CD4-positive, alpha-beta T cell treated with Interferon alpha-2 for 1 hour (primary cell): ENCODE results near the gene PTGES2.
"Not testable (repeated sequence)": the region's sequence is repeated elsewhere in the genome, so short reads cannot be mapped to it uniquely, and the experiment has no call there.

Experiments
- DNase-seq, 2 donors: peaks; one replicate each; pipeline ENCODE4 v3.0.0-alpha.2; 2020 to 2022

PTGES2 gene

DNA sequence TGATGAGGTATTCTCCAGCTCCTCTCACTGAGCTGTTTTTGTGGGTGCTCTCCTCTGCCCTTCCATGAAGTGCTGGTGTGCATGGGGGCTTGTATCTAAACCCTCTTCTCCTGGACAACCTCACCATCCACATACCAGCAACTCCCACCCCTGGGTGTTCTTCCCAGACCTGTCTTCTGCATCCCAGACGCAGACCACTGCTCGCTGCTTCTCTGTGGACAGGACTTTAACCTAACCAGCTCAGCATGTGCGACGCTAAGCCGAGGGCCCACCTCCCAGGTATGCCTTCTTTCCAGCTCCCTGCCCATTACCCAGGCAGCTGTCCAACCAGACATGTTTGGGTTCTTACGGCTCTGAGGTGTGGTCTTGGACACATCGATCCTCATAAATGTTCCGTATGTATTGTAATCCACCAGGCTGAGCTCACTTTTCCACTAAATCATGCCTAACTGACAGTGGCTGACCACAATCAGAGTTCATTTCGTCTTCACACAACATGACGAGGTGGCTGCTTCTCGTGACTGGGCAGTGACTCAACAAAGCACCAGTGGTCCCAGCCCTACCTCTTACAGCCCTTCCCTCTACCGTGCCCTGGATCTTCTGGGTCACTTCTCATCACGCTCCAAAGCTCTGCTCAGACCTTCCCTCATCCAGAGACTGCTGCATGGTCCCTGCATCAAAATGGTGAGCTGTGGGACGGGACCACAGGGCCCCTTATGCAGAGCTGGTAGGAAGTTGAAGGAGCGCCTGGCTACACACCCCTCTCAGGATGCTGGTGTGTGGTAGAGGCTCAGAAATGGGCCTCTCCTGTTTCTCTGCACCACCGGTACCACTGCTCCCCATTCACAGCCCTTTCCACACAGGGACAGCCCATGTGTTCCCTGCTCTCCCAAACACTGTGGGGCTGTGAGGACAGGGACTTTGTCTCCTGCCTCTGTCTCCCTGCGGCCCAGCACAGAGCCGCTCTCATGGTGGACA is 9.6 kb upstream of the PTGES2 start:
- no peak for DNase-seq

DNA sequence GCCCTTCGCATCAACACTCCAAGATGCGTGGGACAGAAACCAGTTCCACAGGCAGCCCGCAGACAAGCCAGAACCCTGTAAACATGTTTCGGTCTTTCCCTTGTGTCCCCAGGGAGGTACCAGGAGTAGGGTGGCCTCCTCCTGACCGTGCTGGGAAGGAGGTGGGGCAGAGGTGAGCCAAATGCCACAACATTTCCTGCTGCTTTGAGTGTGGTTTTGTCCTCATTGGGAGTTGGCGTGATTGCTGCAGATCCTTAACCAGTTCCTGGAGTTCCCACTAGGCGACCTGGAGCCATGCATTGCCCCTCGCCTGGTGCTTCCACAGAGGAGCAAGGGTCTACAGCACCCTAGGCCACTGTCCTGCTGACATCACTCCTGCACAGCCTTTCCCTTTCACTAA is 8.0 kb upstream of the PTGES2 start:
- DNase-seq: not testable (repeated sequence)

DNA sequence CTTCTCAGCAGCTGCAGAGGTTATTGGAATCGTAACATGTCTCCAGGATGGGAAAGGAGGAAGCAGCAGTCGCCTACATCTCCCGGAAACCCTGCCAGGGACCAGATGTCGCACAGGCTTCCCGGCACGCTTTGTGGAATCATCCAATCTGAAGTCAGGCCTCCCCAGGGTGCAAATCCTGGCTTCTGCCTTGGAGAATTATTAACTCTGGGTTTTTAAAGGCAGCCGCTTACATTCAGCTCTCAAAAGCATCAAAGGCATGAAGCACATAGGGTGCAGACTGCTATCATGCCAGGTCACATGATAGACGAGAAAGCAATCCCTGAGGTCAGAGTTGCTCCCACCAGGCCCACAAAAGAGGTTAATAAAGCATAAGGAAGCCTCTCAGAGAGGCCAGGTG is 4.6 kb upstream of the PTGES2 start:
- not testable (repeated sequence) for DNase-seq

DNA sequence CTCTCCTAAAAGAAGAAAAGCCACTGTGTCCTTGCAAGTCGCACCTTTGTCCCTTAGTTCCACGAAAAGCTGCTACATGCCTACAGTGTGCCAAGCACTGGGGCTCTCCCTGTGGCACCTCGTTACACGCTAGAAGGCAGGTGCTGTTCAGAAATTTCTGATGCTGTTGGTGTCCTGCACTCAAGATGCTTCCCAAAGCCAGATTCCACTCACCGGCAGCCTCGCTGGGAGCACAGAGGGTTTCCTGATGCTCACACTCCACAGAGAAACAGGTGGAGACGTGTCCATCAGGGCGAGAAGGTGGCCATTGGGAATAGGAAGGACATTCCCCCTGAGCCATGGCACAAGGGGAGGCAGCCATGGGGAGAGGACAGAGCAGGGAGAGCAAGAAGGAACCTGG is 3.8 kb upstream of the PTGES2 start:
- DNase-seq: not testable (repeated sequence)

DNA sequence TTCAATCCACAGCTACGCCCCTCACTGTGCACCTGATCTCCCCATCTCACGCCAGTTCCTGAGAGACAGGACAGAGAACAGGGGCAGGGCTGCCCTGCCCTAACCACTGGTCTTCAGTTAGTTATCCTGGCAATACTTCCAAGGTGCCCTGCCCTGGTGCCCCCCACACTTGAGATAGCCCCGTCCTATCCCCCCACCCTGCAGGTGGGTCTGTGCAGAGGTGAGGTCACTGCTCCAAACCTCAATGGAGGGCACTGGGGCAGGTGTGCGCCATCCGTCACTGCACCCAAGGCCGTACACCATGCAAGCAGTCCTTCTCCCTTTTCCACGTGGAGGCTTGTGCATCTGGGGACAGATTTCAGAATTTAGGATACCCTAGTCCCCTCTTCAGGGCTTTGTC is 3.1 kb upstream of the PTGES2 start:
- DNase-seq: not testable (repeated sequence)

DNA sequence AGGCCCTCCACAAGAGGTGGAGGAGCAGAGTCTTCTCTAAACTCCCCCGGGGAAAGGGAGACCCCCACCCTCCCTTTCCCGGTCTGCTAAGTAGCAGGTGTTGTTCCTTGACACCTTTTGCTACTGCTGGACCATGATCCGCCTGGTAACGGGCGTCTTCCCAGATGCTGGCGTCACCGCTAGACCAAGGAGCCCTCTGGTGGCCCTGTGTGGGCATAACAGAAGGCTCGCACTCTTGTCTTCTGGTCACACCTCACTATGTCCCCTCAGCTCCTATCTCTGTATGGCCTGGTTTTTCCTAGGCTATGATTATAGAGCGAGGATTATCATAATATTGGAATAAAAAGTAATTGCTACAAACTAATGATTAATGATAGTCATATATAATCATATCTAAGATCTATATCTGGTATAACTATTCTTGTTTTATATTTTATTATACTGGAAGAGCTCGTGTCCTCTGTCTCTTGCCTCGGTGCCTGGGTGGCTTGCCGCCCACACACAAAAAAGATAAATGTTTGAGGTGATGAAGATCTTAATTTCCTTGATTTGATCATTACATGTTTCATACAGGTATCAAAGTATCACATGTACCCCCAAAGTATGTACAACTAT is 2.6 kb upstream of the PTGES2 start:
- DNase-seq: peak; percentile 51 to 69

DNA sequence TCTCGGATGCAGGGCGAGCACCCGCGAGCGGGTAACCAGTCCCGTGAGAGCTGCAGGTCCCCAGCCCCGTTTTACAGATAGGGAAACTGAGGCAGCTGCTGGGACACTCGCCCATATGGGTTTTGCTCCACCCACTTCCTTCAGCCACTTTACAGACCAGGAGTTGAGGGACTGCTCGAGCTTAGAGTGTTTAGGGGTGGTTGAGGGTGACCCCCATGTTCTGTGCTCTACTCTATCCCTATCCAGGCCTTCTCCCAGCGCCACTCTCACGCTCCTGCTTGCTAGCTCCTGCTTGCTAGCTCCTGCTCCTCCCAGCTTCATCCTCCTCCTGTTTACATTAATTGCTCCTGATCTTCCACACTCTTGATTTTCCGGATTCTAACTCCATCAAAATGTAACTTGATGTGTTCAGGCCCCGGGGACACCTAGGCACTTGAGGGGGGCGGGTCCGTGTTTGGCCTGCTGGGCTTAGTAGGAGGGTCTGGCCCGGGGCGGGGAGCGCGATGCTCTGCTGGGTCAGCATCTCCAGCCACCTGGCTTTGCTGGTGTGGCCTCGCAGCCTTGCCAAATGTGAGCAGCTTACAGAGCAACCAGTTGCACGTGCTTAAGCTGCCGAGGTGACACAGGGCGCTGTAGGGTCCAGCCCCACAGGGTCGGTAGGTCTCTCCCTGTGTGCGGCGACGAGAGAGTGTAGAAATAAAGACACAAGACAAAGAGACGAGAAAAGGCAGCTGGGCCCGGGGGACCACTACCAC is 1.5 kb upstream of the PTGES2 start:
- DNase-seq: no peak

DNA sequence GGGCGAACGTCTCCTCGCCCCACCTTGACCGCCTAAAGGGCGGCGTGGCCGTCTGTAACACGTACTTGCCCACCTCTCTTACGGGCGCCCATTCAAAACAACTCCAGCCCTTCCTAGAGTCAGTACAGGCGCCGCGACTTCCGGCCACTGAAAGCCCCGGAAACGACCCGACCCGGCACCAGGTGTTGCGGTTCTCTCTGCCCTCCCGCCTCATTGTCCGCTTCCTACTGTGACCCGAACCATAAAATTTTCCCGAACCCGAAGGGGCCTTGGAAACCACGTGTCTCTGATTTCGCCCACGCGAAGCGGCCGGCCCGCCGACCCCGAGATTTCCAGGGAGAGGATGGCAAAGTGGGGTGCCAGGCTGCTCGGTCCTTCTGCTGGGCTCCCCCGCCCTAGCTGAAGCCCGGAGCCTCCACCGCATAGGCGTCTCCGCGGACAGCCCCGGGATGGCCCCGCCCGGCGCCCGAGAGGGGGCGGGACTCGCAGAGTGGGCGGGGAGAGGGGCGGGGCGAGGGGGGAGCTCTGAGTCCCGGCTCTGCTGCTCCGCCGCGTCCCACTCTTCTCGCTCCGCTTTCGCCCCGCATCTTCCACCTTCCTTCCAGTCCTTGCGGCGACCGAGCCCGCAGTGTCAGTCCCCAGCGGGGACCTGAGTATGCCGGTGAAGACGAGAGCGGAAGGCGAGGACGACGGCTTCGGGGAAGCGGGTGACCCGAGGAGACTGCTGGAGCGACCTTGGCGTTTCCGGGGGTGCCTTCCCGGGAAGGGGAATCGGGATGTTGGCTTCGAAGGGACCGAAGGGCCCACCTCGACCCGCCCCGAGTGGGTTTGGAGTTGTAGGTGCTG is 684 bp upstream of the PTGES2 start:
- peak; percentile 85 to 92 for DNase-seq

DNA sequence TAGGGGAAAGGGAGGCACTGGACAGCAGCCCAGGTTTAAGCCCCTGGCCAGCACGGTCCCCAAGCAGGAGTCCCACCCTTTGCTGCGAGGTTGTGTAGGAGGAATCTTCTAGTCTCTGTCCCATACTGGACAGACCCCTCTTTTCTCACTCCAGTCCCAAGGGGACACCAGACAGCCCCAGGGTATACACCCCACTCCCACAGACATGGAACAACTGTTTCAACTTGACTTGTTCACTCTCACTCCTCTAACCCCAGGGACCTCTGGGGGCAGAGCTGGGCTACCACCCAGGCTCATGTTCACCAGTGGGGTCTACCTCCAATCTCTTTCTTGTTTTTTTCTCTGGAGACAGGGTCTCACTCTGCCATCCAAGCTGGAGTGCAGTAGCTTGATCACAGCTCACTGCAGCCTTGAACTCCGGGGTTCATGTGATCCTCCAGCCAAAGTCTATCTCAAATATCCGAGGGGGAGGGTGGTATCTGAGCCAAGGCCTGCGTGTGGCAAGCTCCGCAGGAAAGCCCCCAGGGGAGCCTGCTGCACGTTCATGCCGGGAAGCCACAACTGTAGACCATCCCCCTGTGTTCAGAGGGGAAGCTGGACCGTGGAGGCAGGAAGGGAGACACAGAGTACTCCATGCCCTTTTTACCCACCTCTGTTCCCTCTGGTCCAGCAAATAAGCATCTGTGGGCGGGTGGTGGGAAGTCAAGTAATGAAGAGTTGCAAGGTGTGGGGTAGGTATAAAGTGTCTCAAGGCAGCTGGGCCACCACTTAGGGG is 1.8 kb downstream of the PTGES2 start:
- no peak for DNase-seq

DNA sequence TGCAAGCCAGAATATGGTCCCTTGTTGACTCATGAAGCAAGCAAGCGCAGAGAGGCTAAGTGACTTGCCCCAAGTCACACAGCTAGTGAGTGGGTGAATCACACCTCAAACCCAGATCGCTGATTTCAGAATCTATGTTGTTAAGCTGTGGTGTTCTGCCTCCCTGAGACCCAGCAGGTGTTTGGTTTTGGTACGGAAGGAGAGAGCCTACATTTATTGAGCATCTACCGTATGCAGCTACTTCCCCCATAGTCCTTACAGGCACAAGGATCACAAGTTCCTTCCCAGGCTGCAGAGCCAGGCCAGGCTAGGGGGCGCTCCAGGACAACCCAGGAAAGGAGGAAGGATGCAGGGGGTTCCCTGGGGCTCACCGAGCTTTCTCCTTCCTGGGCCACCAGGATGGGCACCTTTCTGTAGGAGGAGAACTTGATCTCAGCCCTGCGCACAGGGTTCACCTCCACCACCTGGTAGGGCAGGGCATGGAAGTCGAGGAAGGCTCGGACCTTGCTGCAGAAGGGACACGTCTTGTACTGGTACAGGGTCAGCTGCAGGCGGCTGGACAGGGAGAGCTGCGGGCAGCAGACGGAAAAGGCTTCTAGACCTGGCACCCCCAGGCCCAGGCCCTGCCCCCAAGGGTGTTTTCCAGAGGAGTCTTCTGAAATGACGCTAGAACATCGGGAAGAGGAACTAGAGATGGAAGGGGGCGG is 2.5 kb downstream of the PTGES2 start:
- peak; percentile 25 to 57 for DNase-seq

DNA sequence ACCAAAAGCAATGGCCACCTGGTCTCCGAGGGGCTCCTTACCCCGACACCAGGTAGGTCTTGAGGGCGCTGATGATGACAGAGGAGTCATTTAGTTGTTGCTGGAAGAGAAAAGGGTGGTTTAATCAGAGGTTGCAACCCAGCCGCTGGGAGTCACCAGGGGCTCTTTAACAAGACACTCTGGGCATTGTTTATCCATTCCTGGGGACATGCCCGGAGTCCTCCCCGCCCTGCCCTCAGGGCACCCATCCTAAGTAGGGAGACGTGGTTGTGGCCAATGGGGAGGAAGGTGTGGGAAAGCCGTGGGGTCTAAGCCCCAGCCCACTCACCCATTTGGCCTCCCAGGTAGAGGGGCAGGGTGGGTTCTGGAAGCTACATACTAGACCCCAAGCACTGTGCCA is 3.1 kb downstream of the PTGES2 start:
- DNase-seq: no peak

DNA sequence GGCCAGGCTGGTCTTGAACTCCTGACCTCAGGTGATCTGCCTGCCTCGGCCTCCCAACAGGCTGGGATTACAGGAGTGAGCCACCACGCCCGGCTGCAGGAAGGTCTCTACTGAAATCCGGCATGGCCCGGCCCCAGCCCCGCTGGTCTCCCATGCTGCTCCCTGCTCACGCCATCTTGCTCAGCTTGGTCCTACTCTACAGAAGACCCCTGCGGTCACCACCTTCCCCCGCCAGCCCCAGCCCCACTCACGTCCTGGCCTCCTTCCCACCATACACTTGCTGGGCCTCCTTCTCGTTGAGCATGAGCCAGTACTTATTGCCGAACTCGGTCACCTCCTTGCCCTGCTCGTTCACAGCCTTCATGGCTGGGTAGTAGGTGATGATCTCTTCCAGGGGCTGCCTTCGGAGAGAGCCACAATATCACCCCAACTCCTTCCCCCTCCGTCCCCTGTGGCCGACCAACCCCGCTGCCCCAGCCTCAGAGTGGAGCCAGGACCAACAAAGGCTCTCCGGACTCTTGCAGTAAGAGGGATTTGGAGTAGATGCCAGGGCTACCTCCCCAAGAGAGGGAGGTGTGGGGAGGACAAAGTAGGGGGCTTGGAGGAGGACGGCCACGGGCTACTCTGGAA is 4.0 kb downstream of the PTGES2 start:
- DNase-seq: no peak

DNA sequence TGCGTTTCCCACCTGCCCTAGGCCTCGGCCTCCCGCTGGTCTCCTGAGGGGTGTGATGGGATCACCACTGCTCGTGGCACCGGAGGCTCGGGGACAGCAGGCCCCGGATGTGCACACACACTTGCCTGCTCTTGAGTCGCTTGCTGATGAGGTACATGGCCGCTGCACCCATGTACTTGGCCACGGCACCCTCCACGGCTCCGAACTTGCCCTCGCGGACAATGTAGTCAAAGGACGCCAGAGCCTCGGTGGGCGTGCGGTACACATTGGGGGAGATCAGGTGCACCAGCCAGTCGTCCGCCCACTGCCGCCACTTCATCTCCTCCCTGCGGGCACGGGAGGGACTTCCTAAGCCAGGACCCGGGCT is 4.7 kb downstream of the PTGES2 start:
- no peak for DNase-seq

DNA sequence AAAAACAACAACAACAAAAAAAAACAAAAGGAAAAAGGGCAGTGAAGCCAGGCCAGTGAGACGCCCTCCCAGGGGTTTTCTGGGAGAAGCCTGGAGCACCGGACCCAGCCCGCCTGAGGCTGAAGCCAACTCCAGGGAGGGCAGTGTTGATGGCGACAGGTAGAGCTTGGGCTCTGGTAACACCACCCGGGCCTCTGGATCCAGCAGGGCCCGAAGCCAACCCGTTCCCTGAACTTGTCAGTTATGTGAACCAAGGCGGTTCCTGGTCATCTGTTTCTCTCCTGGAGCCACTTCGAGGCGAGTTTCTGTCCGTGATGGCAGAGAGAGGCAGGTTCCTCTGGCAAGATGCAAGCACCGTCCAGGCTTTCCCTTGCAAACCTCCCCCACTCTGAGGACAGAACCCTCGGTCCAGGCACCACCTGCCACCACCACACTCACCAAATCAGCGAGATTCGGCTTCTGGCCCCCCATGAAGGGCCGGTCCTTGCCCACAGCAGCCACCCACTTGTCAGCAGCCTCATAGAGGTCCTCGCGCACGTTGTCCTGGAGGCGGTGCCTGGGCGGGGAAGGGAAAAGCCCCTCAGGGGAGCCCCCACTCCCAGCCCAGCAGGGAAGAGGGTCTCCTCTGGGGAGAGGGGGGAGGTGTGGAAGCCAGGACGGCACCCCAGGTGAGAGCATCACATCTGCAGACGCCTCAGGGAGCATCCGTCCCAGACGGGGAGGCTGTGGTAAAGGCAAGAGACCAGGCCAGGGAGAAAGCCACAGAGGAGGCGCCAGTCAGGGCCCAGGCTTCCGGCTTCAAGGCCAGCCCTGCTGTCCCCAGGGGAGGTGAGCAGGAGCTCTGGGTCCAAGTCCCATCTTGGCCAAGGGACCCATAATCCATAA is 5.4 kb downstream of the PTGES2 start:
- DNase-seq: no peak

DNA sequence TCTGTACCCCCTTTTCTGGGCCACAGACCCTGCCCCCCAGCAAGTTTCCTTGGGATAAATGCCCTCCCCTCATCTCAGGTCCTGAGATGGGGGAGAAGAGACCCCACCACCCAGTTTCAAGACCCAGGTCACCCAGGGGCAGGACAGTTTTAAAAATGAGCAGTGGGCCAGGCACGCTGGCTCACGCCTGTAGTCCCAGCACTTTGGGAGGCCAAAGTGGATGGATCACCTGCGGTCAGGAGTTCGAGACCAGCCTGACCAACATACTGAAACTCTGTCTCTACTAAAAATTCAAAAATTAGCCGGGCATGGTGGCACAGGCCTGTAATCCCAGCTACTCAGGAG is 6.1 kb downstream of the PTGES2 start:
- DNase-seq: no peak

DNA sequence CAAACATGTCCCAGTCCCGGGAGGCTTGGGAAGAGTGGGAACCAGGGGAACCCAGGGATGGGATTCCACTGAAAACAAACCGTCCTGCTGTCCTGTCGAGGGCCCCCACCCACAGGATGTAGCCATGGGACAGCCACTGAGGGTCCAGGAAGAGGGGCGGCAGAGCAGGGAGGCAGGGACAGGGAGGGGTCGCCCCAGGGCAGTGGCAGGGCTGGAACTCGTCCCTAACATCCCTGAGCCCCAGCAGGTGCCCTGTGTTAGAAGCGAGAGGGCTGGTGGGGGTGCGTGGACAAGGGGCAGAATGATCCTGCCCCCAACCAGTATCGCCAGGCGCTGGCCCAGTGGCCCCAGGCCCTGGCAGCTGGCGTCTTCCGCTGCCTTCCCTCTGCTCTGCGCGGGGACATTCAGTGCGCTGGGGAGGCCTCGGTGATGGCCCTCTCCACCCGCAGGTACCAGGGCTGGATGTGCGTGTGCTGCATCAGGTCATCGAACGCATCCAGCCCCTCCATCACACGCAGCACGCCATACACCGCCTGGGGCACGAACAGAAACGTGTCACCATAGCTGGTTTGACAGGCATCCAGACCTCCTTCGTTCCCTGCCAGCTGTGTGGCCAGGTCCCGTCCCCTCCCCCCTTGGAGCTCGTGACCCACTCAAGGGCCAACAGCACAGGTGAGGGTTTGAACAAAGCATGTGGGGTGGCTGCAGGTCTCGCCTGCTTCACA is 6.6 kb downstream of the PTGES2 start:
- DNase-seq: no peak

DNA sequence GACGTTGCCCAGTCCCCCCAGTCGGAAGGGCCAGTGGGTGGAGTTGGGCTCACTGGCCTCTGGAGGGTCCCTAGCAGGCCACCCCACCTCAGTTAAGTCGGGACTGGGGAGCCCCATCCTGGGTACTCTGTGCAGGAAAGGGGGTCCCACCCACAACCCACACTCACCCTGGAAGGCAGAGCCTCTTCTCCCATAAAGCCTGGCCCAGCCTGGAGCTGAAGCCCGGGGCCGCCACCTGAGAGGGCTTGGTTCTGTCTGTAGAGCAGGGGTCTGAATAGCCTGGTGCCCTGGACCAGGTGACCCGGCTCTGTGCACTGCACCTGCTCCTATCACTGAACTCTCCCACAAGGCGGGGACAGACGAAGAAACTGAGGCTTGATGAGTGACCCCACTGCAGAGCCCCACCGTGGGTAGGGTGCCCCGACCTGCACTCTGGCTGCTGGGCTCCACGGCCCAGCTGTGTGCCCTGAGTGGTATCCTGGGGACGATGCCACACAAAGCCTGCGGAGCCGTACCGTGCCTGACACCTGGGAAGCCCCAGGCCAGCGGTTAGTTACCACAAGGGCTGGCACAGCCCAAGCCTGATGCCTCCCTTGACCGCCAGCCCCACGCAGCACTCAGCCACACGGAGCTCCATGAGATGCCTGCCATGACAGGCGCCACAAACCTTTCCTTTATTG is 7.3 kb downstream of the PTGES2 start:
- DNase-seq: no peak

DNA sequence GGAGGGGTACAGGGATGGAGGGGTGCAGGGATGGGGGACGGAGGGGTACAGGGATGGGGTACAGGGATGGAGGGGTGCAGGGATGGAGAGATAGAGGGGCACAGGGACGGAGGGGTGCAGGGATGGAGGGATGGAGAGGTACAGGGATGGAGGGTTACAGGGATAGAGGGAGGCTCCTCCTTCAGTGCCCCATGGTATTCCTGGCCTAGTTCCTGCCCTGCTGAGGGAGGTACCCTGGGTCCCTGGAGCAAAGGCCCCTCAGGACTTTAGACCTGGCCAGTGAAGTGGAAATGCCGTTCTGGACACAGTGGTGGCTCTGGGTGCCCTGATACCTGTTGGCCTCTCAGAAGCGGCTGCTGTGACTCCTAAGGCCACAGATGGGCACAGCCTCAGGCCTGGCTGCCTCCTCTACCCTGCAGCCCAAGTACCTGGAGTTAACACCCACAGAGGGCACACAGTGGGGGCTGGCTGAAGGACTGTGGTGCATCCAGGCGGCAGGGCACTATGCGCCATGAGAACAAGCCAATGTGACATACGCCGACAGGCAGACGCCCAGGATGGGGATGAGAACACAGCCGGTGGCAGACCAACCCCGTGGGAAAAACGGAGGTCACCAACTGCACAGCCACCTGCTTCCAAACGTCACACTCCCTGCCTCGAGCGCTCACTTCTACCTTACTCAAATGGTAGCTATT is 8.4 kb downstream of the PTGES2 start:
- DNase-seq: no peak
